HepG2 (cell line): ENCODE data around the gene NRDE2. TPM values are rescaled to one million over a fixed set of nuclear protein-coding genes. Genes with fewer than 3 reads are reported as not detected.

ENCODE experiments used
- ATAC-seq: fragments of 200-7000 bp; cut with Tn5 transposase; 3 replicates; pipeline ENCODE4 v1.9.1; 2020; ENCODE audit warnings: mild to moderate bottlenecking, moderate library complexity
- BruUV-seq: library from RNA; stranded (reverse); fragments of 400-500 nt; replicated peaks from 2 replicates; lab custom pipeline; 2021; lab: Mats Ljungman, UMichigan
- CTCF ChIA-PET: fragments of 300-600 bp; formaldehyde crosslinking; extraction: SDS; loops from one replicate; lab custom pipeline; 2021; ENCODE audit warnings: low total read pairs, inconsistent platforms, low intra/inter-chr PET ratio; lab: Yijun Ruan, JAX
- POLR2A ChIA-PET: fragments of 350-600 bp; sonication (Branson Sonifier 250); formaldehyde crosslinking; loops from one replicate; lab custom pipeline; 2020; ENCODE audit warnings: antibody characterized with exemption, inconsistent platforms; lab: Yijun Ruan, JAX
- DNase-seq: peaks from one replicate; pipeline ENCODE4 v3.0.0-alpha.2; 2015; ENCODE audit warnings: low spot score
- FAIRE-seq: peaks from 3 replicates; lab custom pipeline; 2011; peaks lifted over from hg19 to GRCh38; lab: Jason Lieb, UNC
- H2AFZ ChIP-seq: one replicate; pipeline ENCODE4 v1.6.1; 2011; ENCODE audit warnings: low read length, inconsistent platforms
- H3K27ac ChIP-seq: fragments of 300-600 bp; 3 replicates; pipeline ENCODE4 v1.8.0; 2011; ENCODE audit warnings: mixed run types, mild to moderate bottlenecking, mixed read lengths, low read length, inconsistent platforms; ENCODE audit not compliant: insufficient read depth; ENCODE audit errors: extremely low read length
- H3K27me3 ChIP-seq, 2 experiments: fragments of 200-600 bp in 1 of 2; 2 replicates in 1 of 2; 3 replicates in 1 of 2; pipeline versions ENCODE4 v1.6.0 to v1.8.0; 2011; ENCODE audit warnings: low read length in 2 of 2, mild to moderate bottlenecking in 2 of 2, moderate library complexity in 2 of 2, inconsistent platforms in 1 of 2; ENCODE audit not compliant: insufficient read depth in 2 of 2, control insufficient read depth in 1 of 2
- H3K36me3 ChIP-seq, 2 experiments: fragments of 200-600 bp in 1 of 2; replicated peaks in 1 of 2; 2 replicates in 1 of 2; 3 replicates in 1 of 2; pipeline versions ENCODE4 v1.5.1 to v1.8.0; 2011; ENCODE audit warnings: low read length in 2 of 2, inconsistent platforms in 1 of 2; ENCODE audit not compliant: insufficient read depth in 2 of 2, control insufficient read depth in 1 of 2
- H3K4me1 ChIP-seq: 2 replicates; pipeline ENCODE4 v1.5.1; 2012; ENCODE audit warnings: low read length, inconsistent platforms; ENCODE audit not compliant: insufficient read depth
- H3K4me2 ChIP-seq: 2 replicates; pipeline ENCODE4 v1.6.0; 2011; ENCODE audit warnings: low read depth, low read length, inconsistent platforms
- H3K4me3 ChIP-seq, 3 experiments: fragments of 200-600 bp in 1 of 3; sonication (generic), shearing (Covaris generic) in 1 of 3; replicated peaks in 1 of 3; 2 replicates each; pipeline ENCODE4 v1.5.1; 2011 to 2016; ENCODE audit warnings: low read length in 3 of 3, inconsistent platforms in 2 of 3, low read depth in 2 of 3, mild to moderate bottlenecking in 2 of 3, control low read depth in 1 of 3, mixed read lengths in 1 of 3; ENCODE audit not compliant: insufficient read depth in 1 of 3
- H3K79me2 ChIP-seq: one replicate; pipeline ENCODE4 v1.6.1; 2011; ENCODE audit warnings: low read length, inconsistent platforms; ENCODE audit not compliant: insufficient read depth
- H3K9ac ChIP-seq: 2 replicates; pipeline ENCODE4 v1.6.0; 2011; ENCODE audit warnings: mild to moderate bottlenecking, low read depth, low read length, inconsistent platforms; ENCODE audit not compliant: insufficient read depth
- H3K9me3 ChIP-seq: 2 replicates; pipeline ENCODE4 v1.5.1; 2012; ENCODE audit warnings: mild to moderate bottlenecking, low read length
- H4K20me1 ChIP-seq: 2 replicates; pipeline ENCODE4 v1.6.0; 2011; ENCODE audit warnings: inconsistent platforms, mild to moderate bottlenecking, low read length, moderate library complexity; ENCODE audit not compliant: insufficient read depth
- CHCHD3 ChIP-seq: sonication (generic); formaldehyde crosslinking; IDR thresholded peaks from 2 replicates; pipeline ENCODE4 v1.8.0; 2022; ENCODE audit warnings: mild to moderate bottlenecking, missing genetic modification reagents, moderate library complexity
- CSRNP1 ChIP-seq: sonication (generic); formaldehyde crosslinking; IDR thresholded peaks from 2 replicates; pipeline ENCODE4 v1.8.1; 2023; ENCODE audit warnings: mild to moderate bottlenecking, missing genetic modification reagents
- FOSL1 ChIP-seq: sonication (generic); formaldehyde crosslinking; IDR thresholded peaks from 2 replicates; pipeline ENCODE4 v1.9.0; 2021; ENCODE audit warnings: missing genetic modification reagents, borderline replicate concordance
- FOXK2 ChIP-seq: fragments of 450-650 bp; IDR thresholded peaks from 2 replicates; pipeline ENCODE4 v1.6.1; 2016
- MAX ChIP-seq: IDR thresholded peaks from 2 replicates; pipeline ENCODE4 v1.6.1; 2012; ENCODE audit warnings: inconsistent platforms
- RBAK ChIP-seq: sonication (generic); formaldehyde crosslinking; IDR thresholded peaks from 2 replicates; pipeline ENCODE4 v1.5.1; 2020; ENCODE audit warnings: mild to moderate bottlenecking, missing genetic modification reagents
- SIX4 ChIP-seq: sonication (generic); formaldehyde crosslinking; IDR thresholded peaks from 2 replicates; pipeline ENCODE4 v1.4.0; 2020; ENCODE audit warnings: missing genetic modification reagents
- ZFP36L2 ChIP-seq: sonication (generic); formaldehyde crosslinking; IDR thresholded peaks from 2 replicates; pipeline ENCODE4 v1.4.0; 2020; ENCODE audit warnings: missing genetic modification reagents
- ZFP62 ChIP-seq: sonication (generic); formaldehyde crosslinking; IDR thresholded peaks from 2 replicates; pipeline ENCODE4 v1.4.0; 2020; ENCODE audit warnings: missing genetic modification reagents
- ZNF282 ChIP-seq: fragments of 450-650 bp; IDR thresholded peaks from 2 replicates; pipeline ENCODE4 v1.6.1; 2018; ENCODE audit not compliant: partially characterized antibody
- ZNF572 ChIP-seq: sonication (generic); formaldehyde crosslinking; IDR thresholded peaks from 2 replicates; pipeline ENCODE4 v1.5.1; 2020; ENCODE audit warnings: mild to moderate bottlenecking, missing genetic modification reagents
- WGBS: methylation state at CpG from one replicate; pipeline ENCODE4 v1.1.6; 2017; ENCODE audit warnings: low lambda C conversion rate; 5-methylcytosine and 5-hydroxymethylcytosine counted together
- in situ Hi-C: cut with HindIII; loops from 2 replicates; pipeline ENCODE4 v1.10.0; 2017; ENCODE audit warnings: low pct_unique_long_range_greater_than_20kb; ENCODE audit not compliant: extremely low pct_ligation_motif_present
- intact Hi-C: fragments of 100-400 bp; cut with micrococcal nuclease; formaldehyde crosslinking; loops from one replicate; pipeline ENCODE4 v1.10.0; 2022; ENCODE audit not compliant: unreplicated experiment
- polyA plus RNA-seq, 8 experiments: library from polyadenylated mRNA; depleted of rRNA in 3 of 8; stranded (reverse) in 7 of 8; unstranded in 1 of 8; fragments of >200 nt; fragmentation: Illumina TruSeq in 4 of 8; extraction: Trizol in 4 of 8; gene quantifications; 2 replicates each; pipeline versions ENCODE4 v1.2.1 to v1.2.3, GENCODE V29; 2011 to 2016; ENCODE audit warnings: low read depth in 4 of 8, missing spikeins in 1 of 8, mixed read lengths in 1 of 8; ENCODE audit not compliant: insufficient read depth in 1 of 8
- total RNA-seq, 5 experiments: library from RNA; depleted of rRNA; stranded (reverse); fragments of >200 nt; fragmentation: Illumina TruSeq; extraction: Trizol; gene quantifications; 2 replicates each; pipeline ENCODE4 v1.2.3, GENCODE V29; 2016; ENCODE audit warnings: low read depth in 1 of 5
- TF ChIP-seq, protein P1 (sequence below): sonication (generic); formaldehyde crosslinking; IDR thresholded peaks from 2 replicates; pipeline ENCODE4 v1.4.0; 2020; ENCODE audit warnings: missing genetic modification reagents
- TF ChIP-seq, protein P2 (sequence below): sonication (generic); formaldehyde crosslinking; IDR thresholded peaks from 2 replicates; pipeline ENCODE4 v1.5.1; 2020; ENCODE audit warnings: mild to moderate bottlenecking, moderate library complexity, missing genetic modification reagents
- TF ChIP-seq, protein P3 (sequence below): sonication (generic); formaldehyde crosslinking; IDR thresholded peaks from 2 replicates; pipeline ENCODE4 v1.4.0; 2020; ENCODE audit warnings: missing genetic modification reagents, borderline replicate concordance

NRDE2 gene
- total and polyA plus RNA-seq, 2 of the 13 experiments (the other 11 are each of a cell fraction or from before 2014, with no cell fraction given), result 5.6 to 12.5 TPM

GRCh38 chr14:90246936-90247335 lies 84.8 kb downstream of the NRDE2 start:
- 69% methylated on average over 4 of the region's 4 CpGs for WGBS
- no peak overlapping the region for H3K4me2 ChIP-seq
- no peaks in the 10 kb centered on the region for H3K9me3 ChIP-seq
- POLR2A ChIA-PET, result no interaction called here
- H3K9ac ChIP-seq, result no peak overlapping the region
- DNase-seq (no peak), FAIRE-seq (no peak), ATAC-seq (no peak)
- no peaks in the 10 kb centered on the region for H3K4me1 ChIP-seq
- H3K27ac ChIP-seq, result no peak overlapping the region
- intact Hi-C loops (no loop called here), in situ Hi-C loops (loop anchor here (25.0 kb wide), 1 partner anchor 285 kb away; the partner anchor contains the start of genes EFCAB11 and TDP1)
- no peaks in the 10 kb centered on the region for H4K20me1 ChIP-seq
- no peak overlapping the region for H2AFZ ChIP-seq
- BruUV-seq, result no TSS peak
- no peak overlapping the region for H3K4me3 ChIP-seq
- no peak for TF ChIP-seq ZFP36L2 (CRISPR knock-in tag)
- TF ChIP-seq ZNF572 (CRISPR knock-in tag), result no peak
- no peak for TF ChIP-seq CHCHD3 (CRISPR knock-in tag)
- TF ChIP-seq, protein P1, sequence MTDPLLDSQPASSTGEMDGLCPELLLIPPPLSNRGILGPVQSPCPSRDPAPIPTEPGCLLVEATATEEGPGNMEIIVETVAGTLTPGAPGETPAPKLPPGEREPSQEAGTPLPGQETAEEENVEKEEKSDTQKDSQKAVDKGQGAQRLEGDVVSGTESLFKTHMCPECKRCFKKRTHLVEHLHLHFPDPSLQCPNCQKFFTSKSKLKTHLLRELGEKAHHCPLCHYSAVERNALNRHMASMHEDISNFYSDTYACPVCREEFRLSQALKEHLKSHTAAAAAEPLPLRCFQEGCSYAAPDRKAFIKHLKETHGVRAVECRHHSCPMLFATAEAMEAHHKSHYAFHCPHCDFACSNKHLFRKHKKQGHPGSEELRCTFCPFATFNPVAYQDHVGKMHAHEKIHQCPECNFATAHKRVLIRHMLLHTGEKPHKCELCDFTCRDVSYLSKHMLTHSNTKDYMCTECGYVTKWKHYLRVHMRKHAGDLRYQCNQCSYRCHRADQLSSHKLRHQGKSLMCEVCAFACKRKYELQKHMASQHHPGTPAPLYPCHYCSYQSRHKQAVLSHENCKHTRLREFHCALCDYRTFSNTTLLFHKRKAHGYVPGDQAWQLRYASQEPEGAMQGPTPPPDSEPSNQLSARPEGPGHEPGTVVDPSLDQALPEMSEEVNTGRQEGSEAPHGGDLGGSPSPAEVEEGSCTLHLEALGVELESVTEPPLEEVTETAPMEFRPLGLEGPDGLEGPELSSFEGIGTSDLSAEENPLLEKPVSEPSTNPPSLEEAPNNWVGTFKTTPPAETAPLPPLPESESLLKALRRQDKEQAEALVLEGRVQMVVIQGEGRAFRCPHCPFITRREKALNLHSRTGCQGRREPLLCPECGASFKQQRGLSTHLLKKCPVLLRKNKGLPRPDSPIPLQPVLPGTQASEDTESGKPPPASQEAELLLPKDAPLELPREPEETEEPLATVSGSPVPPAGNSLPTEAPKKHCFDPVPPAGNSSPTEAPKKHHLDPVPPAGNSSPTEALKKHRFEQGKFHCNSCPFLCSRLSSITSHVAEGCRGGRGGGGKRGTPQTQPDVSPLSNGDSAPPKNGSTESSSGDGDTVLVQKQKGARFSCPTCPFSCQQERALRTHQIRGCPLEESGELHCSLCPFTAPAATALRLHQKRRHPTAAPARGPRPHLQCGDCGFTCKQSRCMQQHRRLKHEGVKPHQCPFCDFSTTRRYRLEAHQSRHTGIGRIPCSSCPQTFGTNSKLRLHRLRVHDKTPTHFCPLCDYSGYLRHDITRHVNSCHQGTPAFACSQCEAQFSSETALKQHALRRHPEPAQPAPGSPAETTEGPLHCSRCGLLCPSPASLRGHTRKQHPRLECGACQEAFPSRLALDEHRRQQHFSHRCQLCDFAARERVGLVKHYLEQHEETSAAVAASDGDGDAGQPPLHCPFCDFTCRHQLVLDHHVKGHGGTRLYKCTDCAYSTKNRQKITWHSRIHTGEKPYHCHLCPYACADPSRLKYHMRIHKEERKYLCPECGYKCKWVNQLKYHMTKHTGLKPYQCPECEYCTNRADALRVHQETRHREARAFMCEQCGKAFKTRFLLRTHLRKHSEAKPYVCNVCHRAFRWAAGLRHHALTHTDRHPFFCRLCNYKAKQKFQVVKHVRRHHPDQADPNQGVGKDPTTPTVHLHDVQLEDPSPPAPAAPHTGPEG (CRISPR knock-in tag), result no peak
- TF ChIP-seq, protein P2, sequence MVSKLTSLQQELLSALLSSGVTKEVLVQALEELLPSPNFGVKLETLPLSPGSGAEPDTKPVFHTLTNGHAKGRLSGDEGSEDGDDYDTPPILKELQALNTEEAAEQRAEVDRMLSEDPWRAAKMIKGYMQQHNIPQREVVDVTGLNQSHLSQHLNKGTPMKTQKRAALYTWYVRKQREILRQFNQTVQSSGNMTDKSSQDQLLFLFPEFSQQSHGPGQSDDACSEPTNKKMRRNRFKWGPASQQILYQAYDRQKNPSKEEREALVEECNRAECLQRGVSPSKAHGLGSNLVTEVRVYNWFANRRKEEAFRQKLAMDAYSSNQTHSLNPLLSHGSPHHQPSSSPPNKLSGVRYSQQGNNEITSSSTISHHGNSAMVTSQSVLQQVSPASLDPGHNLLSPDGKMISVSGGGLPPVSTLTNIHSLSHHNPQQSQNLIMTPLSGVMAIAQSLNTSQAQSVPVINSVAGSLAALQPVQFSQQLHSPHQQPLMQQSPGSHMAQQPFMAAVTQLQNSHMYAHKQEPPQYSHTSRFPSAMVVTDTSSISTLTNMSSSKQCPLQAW, result no peak
- TF ChIP-seq FOXK2, result no peak
- TF ChIP-seq SIX4, result no peak
- no peak for TF ChIP-seq MAX
- TF ChIP-seq, protein P3, sequence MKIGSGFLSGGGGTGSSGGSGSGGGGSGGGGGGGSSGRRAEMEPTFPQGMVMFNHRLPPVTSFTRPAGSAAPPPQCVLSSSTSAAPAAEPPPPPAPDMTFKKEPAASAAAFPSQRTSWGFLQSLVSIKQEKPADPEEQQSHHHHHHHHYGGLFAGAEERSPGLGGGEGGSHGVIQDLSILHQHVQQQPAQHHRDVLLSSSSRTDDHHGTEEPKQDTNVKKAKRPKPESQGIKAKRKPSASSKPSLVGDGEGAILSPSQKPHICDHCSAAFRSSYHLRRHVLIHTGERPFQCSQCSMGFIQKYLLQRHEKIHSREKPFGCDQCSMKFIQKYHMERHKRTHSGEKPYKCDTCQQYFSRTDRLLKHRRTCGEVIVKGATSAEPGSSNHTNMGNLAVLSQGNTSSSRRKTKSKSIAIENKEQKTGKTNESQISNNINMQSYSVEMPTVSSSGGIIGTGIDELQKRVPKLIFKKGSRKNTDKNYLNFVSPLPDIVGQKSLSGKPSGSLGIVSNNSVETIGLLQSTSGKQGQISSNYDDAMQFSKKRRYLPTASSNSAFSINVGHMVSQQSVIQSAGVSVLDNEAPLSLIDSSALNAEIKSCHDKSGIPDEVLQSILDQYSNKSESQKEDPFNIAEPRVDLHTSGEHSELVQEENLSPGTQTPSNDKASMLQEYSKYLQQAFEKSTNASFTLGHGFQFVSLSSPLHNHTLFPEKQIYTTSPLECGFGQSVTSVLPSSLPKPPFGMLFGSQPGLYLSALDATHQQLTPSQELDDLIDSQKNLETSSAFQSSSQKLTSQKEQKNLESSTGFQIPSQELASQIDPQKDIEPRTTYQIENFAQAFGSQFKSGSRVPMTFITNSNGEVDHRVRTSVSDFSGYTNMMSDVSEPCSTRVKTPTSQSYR (CRISPR knock-in tag), result no peak
- TF ChIP-seq CSRNP1 (CRISPR knock-in tag), result no peak
- no peak for TF ChIP-seq FOSL1 (CRISPR knock-in tag)
- TF ChIP-seq ZNF282, result no peak
- TF ChIP-seq RBAK (CRISPR knock-in tag), result no peak
- no peak for TF ChIP-seq ZFP62 (CRISPR knock-in tag)
- no peaks in the 10 kb centered on the region for H3K36me3 ChIP-seq
- 0 out of 5 replicates have a peak, but pooled peaks cover 0 to under 1% of the 10 kb centered on the region in 2 experiments for H3K27me3 ChIP-seq
- no peaks in the 10 kb centered on the region for H3K79me2 ChIP-seq
- CTCF ChIA-PET, result no interaction called here
